ENCODE results near the gene UBA6.

- no peak for TF ChIP-seq POLR2AphosphoS5 (IDR thresholded peaks at IDR 0.05; ENCODE audit: low read depth, low read length)
- no peak for TF ChIP-seq REST (IDR thresholded peaks at IDR 0.05; ENCODE audit: insufficient read depth in 1 of 2, low read depth in 2 of 2, low read length in 2 of 2)
- no peak for TF ChIP-seq SIN3A (IDR thresholded peaks at IDR 0.05; ENCODE audit: borderline replicate concordance, insufficient read depth, low read length)
- TF ChIP-seq FOXP2 (optimal IDR thresholded peaks at IDR 0.05; ENCODE audit: borderline replicate concordance, extremely low read depth, extremely low read length, insufficient read depth): no peak
Observed at GRCh38 chr4:67721770-67722597, 21.0 kb upstream of the UBA6 start.
